Measurements from ENCODE around the gene VAMP5.

GRCh38 chr2:85582492-85582891 is 1.7 kb upstream of the VAMP5 start:
- TF ChIP-seq POLR2AphosphoS5 (IDR thresholded peaks at IDR 0.05; ENCODE audit: low read depth, low read length), result no peak
- no peak for TF ChIP-seq POLR2A (IDR thresholded peaks at IDR 0.05; ENCODE audit: low read depth, low read length)
- TF ChIP-seq TAF1 (IDR thresholded peaks at IDR 0.05; ENCODE audit: borderline replicate concordance, low read depth, low read length), result no peak

Data from GM12892 (cell line).